Keratinocyte (primary cell): ENCODE results near the gene IL1B. TPM values are rescaled to one million over a fixed set of nuclear protein-coding genes. Genes with fewer than 3 reads are reported as not detected.

Source experiments
- DNase-seq: peaks from one replicate; pipeline ENCODE4 v3.0.0-alpha.2; 2011; ENCODE audit warnings: low read depth, missing footprints, low spot score
- FAIRE-seq: peaks from 2 replicates; lab custom pipeline; 2011; peaks lifted over from hg19 to GRCh38; lab: Jason Lieb, UNC
- H2AFZ ChIP-seq: 2 replicates; pipeline ENCODE4 v1.6.0; 2012; ENCODE audit warnings: low read length, control low read depth, inconsistent platforms; ENCODE audit not compliant: control insufficient read depth
- H3K27ac ChIP-seq: 2 replicates; pipeline ENCODE4 v1.5.1; 2011; ENCODE audit warnings: low read length; ENCODE audit not compliant: control insufficient read depth, insufficient read depth
- H3K27me3 ChIP-seq: 3 replicates; pipeline ENCODE4 v1.6.0; 2011; ENCODE audit warnings: low read length; ENCODE audit not compliant: control insufficient read depth, insufficient read depth; ENCODE audit errors: extremely low read depth
- H3K36me3 ChIP-seq, 2 experiments: 2 replicates in 1 of 2; 3 replicates in 1 of 2; pipeline ENCODE4 v1.5.1; 2011; ENCODE audit warnings: low read length in 2 of 2, mild to moderate bottlenecking in 1 of 2; ENCODE audit not compliant: control insufficient read depth in 2 of 2, insufficient read depth in 2 of 2; ENCODE audit errors: extremely low read depth in 1 of 2
- H3K4me1 ChIP-seq: 3 replicates; pipeline ENCODE4 v1.5.1; 2011; ENCODE audit warnings: low read length; ENCODE audit not compliant: control insufficient read depth, insufficient read depth; ENCODE audit errors: extremely low read depth
- H3K4me2 ChIP-seq: 3 replicates; pipeline ENCODE4 v1.6.0; 2011; ENCODE audit warnings: low read depth, low read length; ENCODE audit not compliant: control insufficient read depth, insufficient read depth; ENCODE audit errors: extremely low read depth
- H3K4me3 ChIP-seq, 3 experiments: fragments of 200-600 bp in 1 of 3; sonication (generic) in 1 of 3; 2 replicates in 2 of 3; 3 replicates in 1 of 3; pipeline ENCODE4 v1.5.1; 2011 to 2016; ENCODE audit warnings: low read length in 3 of 3, mild to moderate bottlenecking in 3 of 3, control low read depth in 2 of 3, inconsistent platforms in 1 of 3, low read depth in 1 of 3, mixed read lengths in 1 of 3, mixed run types in 1 of 3, moderate library complexity in 1 of 3; ENCODE audit not compliant: control insufficient read depth in 2 of 3, insufficient read depth in 2 of 3; ENCODE audit errors: extremely low read depth in 1 of 3
- H3K79me2 ChIP-seq: 2 replicates; pipeline ENCODE4 v1.6.0; 2012; ENCODE audit warnings: low read length; ENCODE audit not compliant: control insufficient read depth, insufficient read depth
- H3K9ac ChIP-seq: 3 replicates; pipeline ENCODE4 v1.6.0; 2011; ENCODE audit warnings: low read length; ENCODE audit not compliant: control insufficient read depth, insufficient read depth; ENCODE audit errors: extremely low read depth
- H3K9me1 ChIP-seq: 3 replicates; pipeline ENCODE4 v1.6.0; 2011; ENCODE audit warnings: low read length; ENCODE audit not compliant: control insufficient read depth, insufficient read depth; ENCODE audit errors: extremely low read depth
- H3K9me3 ChIP-seq: 2 replicates; pipeline ENCODE4 v1.5.1; 2012; ENCODE audit warnings: low read depth, low read length; ENCODE audit not compliant: control insufficient read depth
- H4K20me1 ChIP-seq: 3 replicates; pipeline ENCODE4 v1.6.0; 2011; ENCODE audit warnings: low read length; ENCODE audit not compliant: control insufficient read depth, insufficient read depth; ENCODE audit errors: extremely low read depth
- CTCF ChIP-seq, 3 experiments: IDR thresholded peaks in 1 of 3; conservative IDR thresholded peaks in 1 of 3; optimal IDR thresholded peaks in 1 of 3; 2 replicates in 2 of 3; 3 replicates in 1 of 3; pipeline versions ENCODE3 to v1.5.1; 2011; ENCODE audit warnings: low read length in 3 of 3, mild to moderate bottlenecking in 3 of 3, moderate library complexity in 2 of 3, control low read depth in 1 of 3, inconsistent platforms in 1 of 3; ENCODE audit not compliant: insufficient read depth in 2 of 3; ENCODE audit errors: extremely low read depth in 1 of 3
- EZH2 ChIP-seq: IDR thresholded peaks from one replicate; pipeline ENCODE4 v1.6.1; 2012; ENCODE audit warnings: inconsistent platforms, mild to moderate bottlenecking, low read length, moderate library complexity
- dilution Hi-C: fragments of 300-500 bp; cut with MboI; formaldehyde crosslinking; loops from one replicate; pipeline ENCODE4 v1.7.0; 2020; ENCODE audit warnings: low sequenced_read_pairs; ENCODE audit not compliant: extremely low pct_ligation_motif_present
- polyA plus RNA-seq, 5 experiments: library from polyadenylated mRNA; depleted of rRNA in 3 of 5; stranded (reverse) in 3 of 5; stranded (forward) in 1 of 5; unstranded in 1 of 5; fragments of >200 nt; gene quantifications; 1 replicate in 1 of 5; 2 replicates in 3 of 5; 3 replicates in 1 of 5; pipeline versions ENCODE4 v1.2.1 to v1.2.3, GENCODE V29; 2011 to 2012; ENCODE audit warnings: missing spikeins in 2 of 5, low read depth in 1 of 5, low replicate concordance in 1 of 5

The IL1B gene
- polyA plus RNA-seq, 1 donor (not counting 4 experiments of a cell fraction or from before 2014, with no cell fraction given): 232 TPM

GRCh38 chr2:112805542-112805941, 31.0 kb downstream of the IL1B start:
- Histone ChIP-seq H3K9ac (peak overlapping the region; percentile 80), H3K36me3 (no peaks in the 10 kb centered on the region), H3K4me2 (peak overlapping the region; percentile 57), H4K20me1 (no peaks in the 10 kb centered on the region), H3K27ac (peak overlapping the region; percentile 96), H3K9me1 (no peaks in the 10 kb centered on the region), H3K4me1 (peaks cover 29% of the 10 kb centered on the region), H2AFZ (peak overlapping the region; percentile 67), H3K9me3 (no peaks in the 10 kb centered on the region), H3K27me3 (no peaks in the 10 kb centered on the region), H3K4me3 (peak overlapping the region in 2 of 3 experiments; percentile 36 to 37), H3K79me2 (no peaks in the 10 kb centered on the region)
- FAIRE-seq (peak; percentile 92), DNase-seq (peak; percentile 97)
- no peak for TF ChIP-seq CTCF (optimal IDR thresholded peaks at IDR 0.05 in 1 of 3, IDR thresholded peaks at IDR 0.05 in 1 of 3, conservative IDR thresholded peaks at IDR 0.05 in 1 of 3; ENCODE audit: extremely low read depth in 1 of 3, insufficient read depth in 2 of 3, low read length in 3 of 3)
- no peak for TF ChIP-seq EZH2
- dilution Hi-C loops: no loop called here

DNA sequence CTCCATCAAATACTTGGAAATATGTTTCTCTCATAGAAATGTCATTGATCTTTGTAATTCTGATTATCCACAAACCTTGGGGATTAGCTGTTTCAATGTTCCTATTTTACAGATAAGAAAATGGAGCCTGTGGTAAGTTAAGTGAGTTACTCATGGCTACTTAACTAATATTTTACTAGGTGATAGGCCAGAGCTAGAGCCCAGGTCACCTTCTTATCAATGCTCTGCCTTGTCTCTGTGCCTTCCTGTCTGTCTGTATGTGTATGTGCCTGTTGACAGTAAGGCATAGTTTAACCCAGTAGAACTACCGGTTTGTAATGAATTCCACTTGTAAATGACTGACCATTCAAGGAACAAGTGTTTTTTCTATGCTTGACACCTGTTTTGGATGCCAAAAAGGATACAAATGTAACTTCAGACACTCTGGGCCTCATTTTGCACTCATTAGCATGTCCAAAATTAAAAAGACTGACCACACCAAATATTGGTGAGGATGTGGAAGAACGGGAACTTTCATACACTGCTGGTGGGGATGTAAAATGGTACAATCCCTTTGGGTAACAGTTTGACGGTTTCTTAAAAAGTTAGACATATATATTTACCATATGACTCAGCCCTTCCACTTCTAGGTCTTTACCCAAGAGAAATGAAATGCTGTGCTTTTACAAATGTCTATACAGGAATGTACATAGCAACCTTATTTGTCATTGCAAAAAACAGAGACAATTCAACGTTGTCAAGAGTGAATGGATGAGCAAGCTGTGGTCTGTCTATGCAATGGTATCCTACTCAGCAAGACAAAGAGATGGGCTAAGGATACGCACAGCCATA, 32.7 kb downstream of the IL1B start:
- H3K9me1 ChIP-seq: no peaks in the 10 kb centered on the region
- peak overlapping the region; percentile 39 for H3K4me2 ChIP-seq

More for the DNA sequence above, 32.7 kb downstream of the IL1B start:
- Histone ChIP-seq H4K20me1 (no peaks in the 10 kb centered on the region), H3K27ac (peak overlapping the region; percentile 96), H3K36me3 (no peaks in the 10 kb centered on the region), H2AFZ (no peak overlapping the region), H3K9me3 (no peaks in the 10 kb centered on the region), H3K9ac (peak overlapping the region; percentile 49), H3K4me1 (peaks cover 36% of the 10 kb centered on the region), H3K4me3 (no peak overlapping the region), H3K27me3 (no peaks in the 10 kb centered on the region), H3K79me2 (no peaks in the 10 kb centered on the region)
- DNase-seq (peak; percentile 88), FAIRE-seq (peak; percentile 67)
- dilution Hi-C loops: no loop called here
- TF ChIP-seq EZH2 (no peak), CTCF (optimal IDR thresholded peaks at IDR 0.05 in 1 of 3, IDR thresholded peaks at IDR 0.05 in 1 of 3, conservative IDR thresholded peaks at IDR 0.05 in 1 of 3; ENCODE audit: extremely low read depth in 1 of 3, insufficient read depth in 2 of 3, low read length in 3 of 3) (no peak)
